GM11168 (cell line): ENCODE data around the gene SLC16A10.
"Not testable (repeated sequence)": the region's sequence is repeated elsewhere in the genome, so short reads cannot be mapped to it uniquely, and the experiment has no call there.

Experiments used
- in situ Hi-C: fragments of 300-500 bp; cut with MboI; formaldehyde crosslinking; loops from one replicate; pipeline ENCODE4 v1.12.0; 2022; ENCODE audit warnings: low sequenced_read_pairs; ENCODE audit not compliant: unreplicated experiment

The SLC16A10 gene

DNA sequence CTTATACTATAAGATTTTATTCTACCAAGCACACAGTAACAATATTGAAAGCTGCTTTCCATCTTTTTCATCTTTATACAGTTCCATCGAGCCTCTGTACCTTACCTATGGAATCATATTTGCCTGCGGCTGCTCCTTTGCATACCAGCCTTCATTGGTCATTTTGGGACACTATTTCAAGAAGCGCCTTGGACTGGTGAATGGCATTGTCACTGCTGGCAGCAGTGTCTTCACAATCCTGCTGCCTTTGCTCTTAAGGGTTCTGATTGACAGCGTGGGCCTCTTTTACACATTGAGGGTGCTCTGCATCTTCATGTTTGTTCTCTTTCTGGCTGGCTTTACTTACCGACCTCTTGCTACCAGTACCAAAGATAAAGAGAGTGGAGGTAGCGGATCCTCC lies 89.8 kb downstream of the SLC16A10 start:
- in situ Hi-C loops, result no loop called here

DNA sequence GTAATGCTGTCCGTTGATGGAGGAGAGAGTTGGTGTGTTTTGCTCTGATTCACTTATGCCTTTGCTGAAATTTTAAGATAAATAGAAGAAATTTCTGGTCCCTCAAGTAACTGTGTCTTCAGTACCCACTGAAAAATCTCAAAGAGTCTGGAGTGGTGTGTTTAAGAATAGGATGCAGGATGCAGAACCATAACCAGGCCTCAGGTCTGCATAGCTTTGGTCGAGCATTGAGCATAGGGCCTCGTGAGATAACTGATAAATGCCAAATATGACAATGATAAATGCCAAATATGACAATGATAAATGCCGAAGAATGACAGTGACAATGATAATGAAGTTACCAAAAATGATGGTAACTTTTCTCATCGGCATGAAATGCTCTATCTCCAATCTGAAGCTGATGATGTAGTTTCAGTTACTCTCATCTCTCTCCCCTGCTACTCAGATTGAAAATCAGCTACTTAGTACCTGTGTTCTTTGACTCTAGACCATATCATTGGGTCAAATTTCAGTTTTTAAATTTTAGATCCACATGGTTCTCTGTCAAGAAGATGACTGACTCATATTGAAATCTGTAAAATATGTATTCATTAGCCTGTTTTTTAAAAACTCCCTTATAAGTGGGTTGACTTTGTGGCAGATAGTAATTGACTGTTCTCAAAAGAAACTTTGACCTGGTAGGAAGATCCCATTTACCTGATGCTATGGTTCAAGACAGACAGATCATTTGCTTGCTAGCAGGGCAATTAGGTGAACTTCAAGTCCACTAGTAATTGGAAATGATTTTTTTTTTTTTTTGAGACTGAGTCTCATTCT lies 96.6 kb downstream of the SLC16A10 start:
- in situ Hi-C loops, result no loop called here

DNA sequence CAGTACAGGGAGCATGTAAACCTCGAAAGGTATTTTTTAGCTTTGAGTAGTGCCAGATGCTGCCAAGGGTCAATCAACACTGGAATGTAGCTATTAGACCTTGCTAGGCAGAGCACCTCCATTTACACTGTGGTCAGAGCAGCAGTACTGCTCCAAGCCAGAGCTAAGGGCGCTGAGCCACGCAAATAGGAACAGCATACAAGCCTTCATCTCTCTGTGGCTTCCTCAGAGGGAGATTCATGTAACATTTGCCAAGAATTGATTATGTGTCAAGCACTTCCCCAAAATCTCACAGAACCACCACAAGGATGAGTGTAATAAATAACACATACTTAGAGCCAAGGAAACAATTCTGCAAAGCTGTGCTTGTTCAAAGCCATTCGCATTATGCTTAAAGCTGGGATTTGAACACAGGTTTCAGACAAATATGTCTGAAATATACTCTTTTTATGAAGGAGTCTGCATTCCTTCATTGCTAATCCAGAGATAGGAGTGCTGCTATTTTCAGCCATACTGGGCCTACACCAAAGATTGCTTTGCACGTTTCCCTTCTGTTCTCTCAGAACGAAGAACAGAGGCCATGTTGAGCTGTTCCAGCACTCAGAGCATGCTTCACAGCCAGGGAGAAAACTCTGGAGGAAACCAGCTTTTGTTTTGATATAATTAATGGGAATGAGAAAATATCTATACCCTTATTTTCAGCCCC lies 97.7 kb downstream of the SLC16A10 start:
- in situ Hi-C loops, result no loop called here

DNA sequence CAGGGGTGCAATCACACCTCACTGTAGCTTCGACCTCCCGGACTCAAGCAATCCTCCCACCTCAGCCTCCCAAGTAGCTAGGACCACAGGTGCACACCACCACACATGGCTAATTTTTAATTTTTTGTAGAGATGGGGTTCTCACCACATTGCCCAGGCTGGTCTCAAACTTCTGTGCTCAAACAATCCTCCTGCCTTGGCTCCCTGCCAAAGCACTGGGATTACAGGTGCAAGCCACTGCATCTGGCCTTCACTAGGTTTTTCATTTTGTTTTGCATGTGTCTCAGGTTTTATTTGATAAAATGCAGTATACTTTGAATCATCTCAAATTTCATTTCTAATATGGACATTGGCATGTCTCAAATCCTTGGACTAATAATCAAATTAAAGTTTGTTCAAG lies 98.7 kb downstream of the SLC16A10 start:
- in situ Hi-C loops, result no loop called here

DNA sequence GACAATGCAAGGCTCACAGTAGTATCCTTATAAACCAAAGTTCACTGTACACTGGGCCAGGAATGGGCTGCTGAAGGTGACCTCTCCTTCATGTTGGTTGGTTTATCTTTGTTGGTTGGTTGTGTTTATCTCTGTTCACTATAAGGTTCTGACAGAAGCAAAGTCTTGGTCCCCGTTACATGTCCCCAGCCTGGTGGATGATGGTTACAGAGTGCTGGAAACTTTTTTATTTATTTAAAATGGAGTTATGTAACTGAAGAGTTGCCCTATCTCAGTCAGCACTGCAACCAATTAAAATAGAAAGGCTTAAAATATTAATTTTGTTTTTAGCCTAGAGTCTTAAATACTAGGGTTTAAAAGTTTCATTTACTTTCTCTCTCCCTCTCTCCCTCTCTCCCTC lies 100.6 kb downstream of the SLC16A10 start:
- in situ Hi-C loops, result no loop called here

DNA sequence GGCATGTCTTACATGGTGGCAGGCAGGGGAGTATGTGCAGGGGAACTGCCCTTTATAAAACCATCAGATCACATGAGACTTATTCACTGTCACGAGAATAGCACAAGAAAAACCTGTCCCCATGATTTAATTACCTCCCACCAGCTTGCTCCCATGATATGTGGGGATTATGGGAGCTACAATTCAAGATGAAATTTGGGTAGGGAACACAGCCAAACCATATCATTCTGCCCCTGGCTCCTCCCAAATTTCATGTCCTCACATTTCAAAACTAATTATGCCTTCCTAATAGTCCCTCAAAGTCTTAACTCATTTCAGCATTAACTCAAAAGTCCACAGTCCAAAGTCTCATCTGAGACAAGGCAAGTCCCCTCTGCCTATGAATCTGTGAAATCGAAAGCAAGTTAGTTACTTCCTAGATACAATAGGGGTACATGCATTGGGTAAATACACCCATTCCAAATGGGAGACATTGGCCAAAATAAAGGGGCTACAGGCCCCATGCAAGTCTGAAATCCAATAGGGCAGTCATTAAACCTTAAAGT lies 102.4 kb downstream of the SLC16A10 start:
- in situ Hi-C loops, result not testable (repeated sequence)

DNA sequence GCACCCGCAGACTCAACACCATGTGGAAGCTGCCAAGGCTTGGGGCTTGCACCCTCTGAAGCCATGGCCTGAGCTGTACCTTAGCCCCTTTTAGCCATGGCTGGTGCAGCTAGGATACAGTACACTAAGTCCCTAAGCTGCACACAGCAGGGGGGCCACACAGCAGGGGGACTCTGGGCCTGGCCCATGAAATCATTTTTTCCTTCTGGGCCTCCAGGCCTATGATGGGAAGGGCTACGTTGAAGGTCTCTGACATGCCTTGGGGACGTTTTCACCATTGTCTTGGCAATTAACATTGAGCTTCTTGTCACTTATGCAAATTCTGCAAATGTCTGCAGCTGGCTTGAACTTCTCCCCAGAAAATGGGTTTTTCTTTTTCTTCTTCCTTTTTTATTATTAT lies 103.3 kb downstream of the SLC16A10 start:
- in situ Hi-C loops, result no loop called here

DNA sequence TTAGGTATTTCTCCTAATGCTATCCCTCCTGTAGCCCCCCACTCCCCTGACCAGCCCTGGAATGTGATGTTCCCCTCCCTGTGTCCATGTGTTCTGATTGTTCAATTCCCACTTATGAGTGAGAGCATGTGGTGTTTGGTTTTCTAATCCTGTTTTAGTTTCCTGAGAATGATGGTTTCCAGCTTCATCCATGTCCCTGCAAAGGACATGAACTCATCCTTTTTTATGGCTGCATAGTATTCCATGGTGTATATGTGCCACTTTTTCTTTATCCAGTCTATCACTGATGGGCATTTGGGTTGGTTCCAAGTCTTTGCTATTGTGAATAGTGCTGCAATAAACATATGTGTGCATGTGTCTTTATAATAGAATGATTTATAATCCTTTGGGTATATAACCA lies 103.8 kb downstream of the SLC16A10 start:
- in situ Hi-C loops, result not testable (repeated sequence)

DNA sequence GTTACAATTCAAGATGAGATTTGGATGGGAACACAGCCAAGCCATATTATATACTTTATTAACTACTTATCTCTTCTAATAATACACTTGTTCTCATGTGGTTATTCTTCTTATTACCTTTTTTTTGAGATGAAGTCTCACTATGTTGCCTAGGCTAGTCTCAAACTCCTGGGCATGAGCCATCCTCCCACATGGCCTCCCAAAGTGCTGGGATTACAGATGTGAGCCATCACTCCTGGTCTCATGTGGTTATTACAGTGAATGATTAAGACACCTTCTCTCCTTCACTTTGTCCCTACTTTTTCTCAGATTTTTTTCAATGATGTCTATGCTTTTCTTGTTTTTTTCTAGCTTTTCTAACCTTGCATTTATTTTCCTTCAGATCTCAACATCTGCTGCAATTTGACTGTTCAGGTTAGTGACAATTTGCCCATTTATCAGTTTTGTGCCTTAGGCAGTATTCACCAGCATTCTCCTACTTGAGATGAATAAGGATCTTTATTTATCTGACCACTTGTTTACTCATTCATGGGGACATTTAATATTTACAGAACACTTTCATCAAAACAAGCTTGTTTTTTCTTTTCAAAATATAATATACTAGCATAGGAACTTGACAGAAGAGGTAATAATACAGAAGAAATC lies 105.7 kb downstream of the SLC16A10 start:
- in situ Hi-C loops, result no loop called here

DNA sequence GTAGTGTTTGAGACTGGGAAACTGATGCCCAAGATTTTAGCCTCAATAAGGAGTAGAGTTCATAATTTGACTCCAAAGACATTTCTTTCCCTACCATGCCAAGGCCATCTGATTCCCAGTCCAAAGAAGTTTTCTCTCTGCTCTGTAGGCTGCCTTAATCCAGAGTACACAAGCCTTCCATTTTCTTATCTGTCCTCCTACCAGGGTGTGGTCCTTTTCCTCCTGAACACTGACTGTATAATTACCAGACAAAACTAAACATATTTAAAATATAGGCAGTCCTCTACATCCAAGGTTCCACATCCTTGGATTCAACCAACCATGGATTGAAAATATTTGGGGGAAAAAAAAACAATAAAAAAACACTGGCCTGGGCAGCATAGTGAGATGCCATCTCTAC lies 108.4 kb downstream of the SLC16A10 start:
- in situ Hi-C loops, result no loop called here

DNA sequence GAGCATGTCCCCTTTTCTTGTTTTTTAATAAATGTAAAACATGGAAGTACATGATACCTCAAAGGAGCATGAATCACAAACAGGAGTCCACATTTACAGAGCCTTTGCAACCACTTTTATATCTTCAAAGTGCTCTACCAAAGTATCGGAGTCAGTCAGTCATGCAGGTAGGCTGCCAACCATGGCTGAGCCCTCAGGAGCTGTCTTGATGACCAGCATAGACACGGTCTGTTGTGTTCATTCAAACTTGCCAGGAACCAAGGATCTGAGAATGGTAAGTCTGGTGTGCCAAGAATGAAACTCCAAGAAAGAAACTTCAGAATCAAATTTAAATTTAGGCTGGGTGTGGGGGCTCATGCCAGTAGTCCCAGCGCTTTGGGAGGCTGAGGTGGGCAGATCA lies 111.5 kb downstream of the SLC16A10 start:
- in situ Hi-C loops, result no loop called here

DNA sequence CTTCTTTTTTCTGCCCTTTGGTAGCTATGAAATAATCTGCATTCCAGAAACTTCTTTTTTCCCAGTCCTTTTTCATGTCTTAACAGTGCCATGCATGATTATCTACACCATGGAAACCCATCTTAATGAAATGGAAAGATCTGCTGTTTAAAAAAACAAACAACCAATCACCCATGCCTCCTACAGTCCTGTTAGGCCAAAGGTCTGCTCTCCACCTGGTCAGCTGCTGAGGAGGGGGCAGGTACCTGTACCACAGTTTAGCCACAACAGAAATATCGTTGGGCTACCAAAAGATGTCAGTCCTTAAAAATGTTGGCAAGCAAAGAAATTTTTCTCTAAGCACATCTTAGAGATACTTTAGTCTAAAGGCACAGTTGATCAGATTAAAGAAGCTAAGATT lies 112.6 kb downstream of the SLC16A10 start:
- in situ Hi-C loops, result no loop called here

DNA sequence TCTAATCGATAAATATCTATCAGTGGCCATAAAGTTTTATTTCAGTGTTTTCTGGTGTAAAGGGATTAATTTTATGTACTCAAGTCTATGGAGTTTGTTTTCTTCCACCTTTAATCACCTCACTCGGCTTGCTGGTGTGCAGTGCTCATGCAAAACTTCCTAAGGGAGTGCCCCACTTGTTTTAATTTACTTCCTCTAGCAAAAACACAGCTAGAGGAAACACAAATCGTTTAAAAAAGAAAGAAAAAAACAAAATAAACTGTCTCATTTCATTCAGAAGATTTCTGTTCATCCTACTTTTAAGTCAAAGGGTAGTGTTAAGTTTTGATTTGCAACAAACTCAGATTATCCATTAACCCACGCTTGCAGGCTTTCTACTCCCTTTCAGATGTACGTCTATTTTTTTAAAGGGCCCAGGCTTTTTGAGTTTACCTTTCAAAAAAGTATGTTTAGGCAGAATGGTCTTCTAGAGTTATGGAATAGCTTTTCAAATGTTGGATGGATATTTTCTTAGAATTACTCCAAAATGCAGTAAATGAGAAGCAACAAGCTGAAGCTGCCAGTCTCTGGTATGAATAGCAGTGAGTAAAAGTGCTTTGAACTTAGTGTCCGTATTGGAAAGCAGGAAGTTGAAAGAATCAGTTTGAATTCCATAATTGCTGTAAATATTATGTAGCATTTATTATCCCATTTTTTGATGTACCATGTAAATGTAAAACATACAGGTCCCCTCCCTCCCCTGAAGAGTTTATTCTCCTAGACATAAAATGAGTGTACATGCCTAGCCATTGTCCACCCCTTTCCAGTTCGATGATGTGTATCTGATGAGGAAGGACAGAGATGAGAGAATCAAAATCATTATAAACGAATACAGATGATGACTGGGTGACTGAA lies 113.3 kb downstream of the SLC16A10 start:
- in situ Hi-C loops, result no loop called here

DNA sequence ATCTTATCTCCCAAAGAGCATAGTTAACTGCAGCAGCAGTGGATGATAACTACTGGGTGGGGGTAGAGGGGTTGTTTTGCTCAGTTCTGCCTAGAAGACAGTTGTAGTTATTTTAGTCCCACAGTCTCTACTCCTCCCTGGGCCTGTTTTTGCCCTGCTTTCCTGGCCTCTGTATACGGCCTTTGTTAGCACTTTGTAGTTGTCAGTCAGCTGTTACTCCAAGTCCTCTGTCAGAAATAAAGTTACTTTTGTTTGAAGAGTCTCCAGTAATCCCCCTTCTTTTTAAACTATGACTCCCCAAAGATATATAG lies 113.9 kb downstream of the SLC16A10 start:
- in situ Hi-C loops, result no loop called here

DNA sequence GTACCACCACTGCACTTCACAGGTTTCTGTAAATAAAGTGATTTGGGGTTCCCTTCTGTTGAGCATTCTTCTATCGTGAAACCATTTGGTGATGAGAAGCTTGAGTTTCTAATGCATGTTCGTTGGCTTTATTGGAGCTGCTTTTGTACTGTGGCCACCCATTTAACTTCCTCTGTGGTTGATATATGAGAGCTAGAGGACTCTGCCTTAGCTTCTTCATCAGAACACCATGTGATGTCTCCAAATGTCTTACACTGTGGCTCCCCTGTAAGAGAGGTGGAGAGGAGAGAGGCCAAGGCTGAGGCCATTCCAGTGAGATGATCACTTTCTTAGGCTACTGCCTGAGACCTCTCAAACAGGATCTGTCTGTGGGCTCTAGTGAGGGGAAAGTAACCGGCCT lies 114.5 kb downstream of the SLC16A10 start:
- in situ Hi-C loops, result no loop called here

DNA sequence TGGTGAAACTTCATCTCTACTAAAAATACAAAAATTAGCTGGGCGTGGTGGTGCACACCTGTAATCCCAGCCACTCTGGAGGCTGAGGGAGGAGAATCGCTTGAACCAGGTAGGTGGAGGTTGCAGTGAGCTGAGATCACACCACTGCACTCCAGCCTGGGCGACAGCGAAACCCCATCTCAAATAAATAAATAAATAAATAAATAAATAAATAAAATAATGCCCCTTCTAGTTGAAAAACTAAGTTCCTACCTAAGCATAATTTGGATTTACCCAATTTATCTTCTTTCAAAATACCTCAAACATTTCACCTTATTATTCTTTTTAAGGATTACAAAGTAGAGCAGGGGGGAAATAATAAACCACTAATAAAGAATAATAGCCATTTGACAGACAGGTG lies 116.2 kb downstream of the SLC16A10 start:
- in situ Hi-C loops, result not testable (repeated sequence)

DNA sequence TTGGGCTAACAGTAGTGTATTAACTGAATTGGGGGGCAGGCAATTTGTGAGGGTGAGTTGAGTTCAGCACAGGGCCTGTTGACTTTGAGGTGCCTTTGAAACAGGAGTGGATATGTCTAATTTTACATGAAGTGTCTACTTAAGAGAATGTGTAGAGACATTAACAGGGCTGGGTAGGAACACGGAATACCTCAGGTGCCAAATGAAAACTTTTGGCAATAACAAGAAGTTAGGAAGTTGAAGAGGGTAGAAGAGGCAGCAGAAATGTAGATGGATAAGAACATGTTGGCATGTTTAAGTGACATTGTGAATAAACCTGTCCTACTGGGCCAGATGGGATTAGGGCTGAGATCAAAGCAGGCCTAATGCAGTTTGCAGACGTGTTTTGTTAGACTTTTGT lies 117.0 kb downstream of the SLC16A10 start:
- in situ Hi-C loops, result no loop called here

DNA sequence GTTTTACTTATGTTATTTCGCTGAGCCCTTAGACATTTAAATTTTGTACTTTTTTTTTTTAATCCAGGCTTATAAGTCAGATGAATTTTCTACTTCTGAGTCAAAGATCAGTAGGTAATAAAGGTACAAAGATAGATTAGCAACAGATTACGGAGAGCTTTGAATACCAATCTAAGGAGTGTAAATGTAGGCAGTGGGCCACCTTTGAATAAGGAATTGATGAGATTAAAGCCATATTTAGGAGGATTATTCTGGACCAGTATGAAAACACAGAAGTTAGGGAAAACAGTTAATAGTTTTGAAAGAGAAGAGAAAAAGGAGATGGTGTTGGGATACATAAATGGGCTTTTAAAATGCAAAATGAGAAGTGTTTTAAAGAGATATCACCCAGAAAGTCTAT lies 117.6 kb downstream of the SLC16A10 start:
- in situ Hi-C loops, result loop anchor here (5.0 kb wide), 1 partner anchor 148 kb away; no protein-coding TSS in a partner anchor

DNA sequence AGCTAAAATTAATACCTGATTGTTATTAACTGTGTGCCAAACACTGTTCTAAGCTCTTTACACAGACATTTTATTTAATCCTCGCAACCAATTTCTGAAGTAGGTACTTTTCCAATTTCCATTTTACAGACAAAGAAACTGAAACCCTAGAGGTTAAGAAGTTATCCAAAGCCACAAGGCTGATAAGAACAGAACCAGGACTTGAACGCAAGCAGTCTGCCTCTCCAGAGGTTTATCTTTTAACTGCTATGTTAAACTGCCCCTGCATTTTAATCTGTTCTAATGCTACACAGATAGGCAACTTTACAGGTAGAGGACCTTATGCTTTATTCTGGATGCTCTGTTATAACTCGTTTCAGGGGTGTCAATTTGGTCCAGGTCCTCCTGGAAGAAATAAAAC lies 118.2 kb downstream of the SLC16A10 start:
- in situ Hi-C loops, result loop anchor here (5.0 kb wide), 1 partner anchor 148 kb away; no protein-coding TSS in a partner anchor
